Choroid plexus epithelial cell (primary cell): ENCODE results near the gene GTF3C4.

Experiments
- DNase-seq: peaks from one replicate; pipeline ENCODE4 v3.0.0-alpha.2; 2010; ENCODE audit warnings: low read depth
- H3K4me3 ChIP-seq: 2 replicates; pipeline ENCODE4 v1.5.1; 2011; ENCODE audit warnings: low read depth, mild to moderate bottlenecking, control low read depth, low read length, moderate library complexity
- CTCF ChIP-seq: conservative IDR thresholded peaks from 2 replicates; pipeline ENCODE4 v1.5.1; 2011; ENCODE audit warnings: low read depth, mild to moderate bottlenecking, control low read depth, inconsistent platforms, low read length, moderate library complexity

The GTF3C4 gene

GRCh38 chr9:132647355-132647754, 22.9 kb upstream of the GTF3C4 start:
- TF ChIP-seq CTCF: no peak
- H3K4me3 ChIP-seq: no peak overlapping the region
- DNase-seq: peak; percentile 97

GRCh38 chr9:132647806-132648205, 22.5 kb upstream of the GTF3C4 start:
- no peak for DNase-seq
- TF ChIP-seq CTCF: no peak
- no peak overlapping the region for H3K4me3 ChIP-seq

- H3K4me3 ChIP-seq: no peak overlapping the region
- no peak for TF ChIP-seq CTCF
- DNase-seq: no peak
Measured at GRCh38 chr9:132648283-132648682, 22.0 kb upstream of the GTF3C4 start.

GRCh38 chr9:132648685-132649084, 21.6 kb upstream of the GTF3C4 start:
- no peak overlapping the region for H3K4me3 ChIP-seq
- DNase-seq: no peak
- TF ChIP-seq CTCF: no peak

GRCh38 chr9:132651259-132651658, 19.0 kb upstream of the GTF3C4 start:
- peak; percentile 96 for DNase-seq
- peak; percentile 82 for TF ChIP-seq CTCF
- H3K4me3 ChIP-seq: no peak overlapping the region

- DNase-seq: no peak
- no peak overlapping the region for H3K4me3 ChIP-seq
- no peak for TF ChIP-seq CTCF
Measured at GRCh38 chr9:132656299-132656698, 14.0 kb upstream of the GTF3C4 start.

- no peak overlapping the region for H3K4me3 ChIP-seq
- no peak for TF ChIP-seq CTCF
- no peak for DNase-seq
Measured at GRCh38 chr9:132662152-132662945, 7.9 kb upstream of the GTF3C4 start.
